Measurements from ENCODE around the gene DPF1.

GRCh38 chr19:38265921-38266429 lies 42.0 kb upstream of the DPF1 start:
- TF ChIP-seq CTCF (IDR thresholded peaks at IDR 0.05; ENCODE audit: poor library complexity) = no peak
- TF ChIP-seq EZH2 (IDR thresholded peaks at IDR 0.05; ENCODE audit: borderline replicate concordance) = no peak
